HepG2 (cell line): ENCODE measurements around the gene ITIH1. TPM values are rescaled to one million over a fixed set of nuclear protein-coding genes. Genes with fewer than 3 reads are reported as not detected.

ENCODE experiments used
- ATAC-seq: fragments of 200-7000 bp; cut with Tn5 transposase; 3 replicates; pipeline ENCODE4 v1.9.1; 2020; ENCODE audit warnings: mild to moderate bottlenecking, moderate library complexity
- BruUV-seq: library from RNA; stranded (reverse); fragments of 400-500 nt; replicated peaks from 2 replicates; lab custom pipeline; 2021; lab: Mats Ljungman, UMichigan
- CTCF ChIA-PET: fragments of 300-600 bp; formaldehyde crosslinking; extraction: SDS; loops from one replicate; lab custom pipeline; 2021; ENCODE audit warnings: low total read pairs, inconsistent platforms, low intra/inter-chr PET ratio; lab: Yijun Ruan, JAX
- POLR2A ChIA-PET: fragments of 350-600 bp; sonication (Branson Sonifier 250); formaldehyde crosslinking; loops from one replicate; lab custom pipeline; 2020; ENCODE audit warnings: antibody characterized with exemption, inconsistent platforms; lab: Yijun Ruan, JAX
- DNase-seq: peaks from one replicate; pipeline ENCODE4 v3.0.0-alpha.2; 2015; ENCODE audit warnings: low spot score
- FAIRE-seq: peaks from 3 replicates; lab custom pipeline; 2011; peaks lifted over from hg19 to GRCh38; lab: Jason Lieb, UNC
- H2AFZ ChIP-seq: one replicate; pipeline ENCODE4 v1.6.1; 2011; ENCODE audit warnings: low read length, inconsistent platforms
- H3K27ac ChIP-seq: fragments of 300-600 bp; 3 replicates; pipeline ENCODE4 v1.8.0; 2011; ENCODE audit warnings: mixed run types, mild to moderate bottlenecking, mixed read lengths, low read length, inconsistent platforms; ENCODE audit not compliant: insufficient read depth; ENCODE audit errors: extremely low read length
- H3K27me3 ChIP-seq, 2 experiments: fragments of 200-600 bp in 1 of 2; 2 replicates in 1 of 2; 3 replicates in 1 of 2; pipeline versions ENCODE4 v1.6.0 to v1.8.0; 2011; ENCODE audit warnings: low read length in 2 of 2, mild to moderate bottlenecking in 2 of 2, moderate library complexity in 2 of 2, inconsistent platforms in 1 of 2; ENCODE audit not compliant: insufficient read depth in 2 of 2, control insufficient read depth in 1 of 2
- H3K36me3 ChIP-seq, 2 experiments: fragments of 200-600 bp in 1 of 2; replicated peaks in 1 of 2; 2 replicates in 1 of 2; 3 replicates in 1 of 2; pipeline versions ENCODE4 v1.5.1 to v1.8.0; 2011; ENCODE audit warnings: low read length in 2 of 2, inconsistent platforms in 1 of 2; ENCODE audit not compliant: insufficient read depth in 2 of 2, control insufficient read depth in 1 of 2
- H3K4me1 ChIP-seq: 2 replicates; pipeline ENCODE4 v1.5.1; 2012; ENCODE audit warnings: low read length, inconsistent platforms; ENCODE audit not compliant: insufficient read depth
- H3K4me2 ChIP-seq: 2 replicates; pipeline ENCODE4 v1.6.0; 2011; ENCODE audit warnings: low read depth, low read length, inconsistent platforms
- H3K4me3 ChIP-seq, 3 experiments: fragments of 200-600 bp in 1 of 3; sonication (generic), shearing (Covaris generic) in 1 of 3; replicated peaks in 1 of 3; 2 replicates each; pipeline ENCODE4 v1.5.1; 2011 to 2016; ENCODE audit warnings: low read length in 3 of 3, inconsistent platforms in 2 of 3, low read depth in 2 of 3, mild to moderate bottlenecking in 2 of 3, control low read depth in 1 of 3, mixed read lengths in 1 of 3; ENCODE audit not compliant: insufficient read depth in 1 of 3
- H3K79me2 ChIP-seq: one replicate; pipeline ENCODE4 v1.6.1; 2011; ENCODE audit warnings: low read length, inconsistent platforms; ENCODE audit not compliant: insufficient read depth
- H3K9ac ChIP-seq: 2 replicates; pipeline ENCODE4 v1.6.0; 2011; ENCODE audit warnings: mild to moderate bottlenecking, low read depth, low read length, inconsistent platforms; ENCODE audit not compliant: insufficient read depth
- H3K9me3 ChIP-seq: 2 replicates; pipeline ENCODE4 v1.5.1; 2012; ENCODE audit warnings: mild to moderate bottlenecking, low read length
- H4K20me1 ChIP-seq: 2 replicates; pipeline ENCODE4 v1.6.0; 2011; ENCODE audit warnings: inconsistent platforms, mild to moderate bottlenecking, low read length, moderate library complexity; ENCODE audit not compliant: insufficient read depth
- CTCF ChIP-seq: sonication (generic); formaldehyde crosslinking; IDR thresholded peaks from 2 replicates; pipeline ENCODE4 v1.5.0; 2020; ENCODE audit warnings: mild to moderate bottlenecking, missing genetic modification reagents, moderate library complexity
- SIX1 ChIP-seq: sonication (generic); formaldehyde crosslinking; IDR thresholded peaks from 2 replicates; pipeline ENCODE4 v1.4.0; 2020; ENCODE audit warnings: missing genetic modification reagents, borderline replicate concordance
- STAG1 ChIP-seq: sonication (generic); formaldehyde crosslinking; IDR thresholded peaks from 2 replicates; pipeline ENCODE4 v1.4.0; 2020; ENCODE audit warnings: missing genetic modification reagents
- TEAD3 ChIP-seq: optimal IDR thresholded peaks from 2 replicates; pipeline ENCODE3; 2016; ENCODE audit warnings: borderline replicate concordance
- ZFX ChIP-seq: sonication (generic); formaldehyde crosslinking; IDR thresholded peaks from 2 replicates; pipeline ENCODE4 v1.4.0; 2020; ENCODE audit warnings: mild to moderate bottlenecking, low read depth, missing genetic modification reagents, moderate library complexity
- whole genome bisulfite sequencing: methylation state at CpG from one replicate; pipeline ENCODE4 v1.1.6; 2017; ENCODE audit warnings: low lambda C conversion rate; 5-methylcytosine and 5-hydroxymethylcytosine counted together
- in situ Hi-C: cut with HindIII; loops from 2 replicates; pipeline ENCODE4 v1.10.0; 2017; ENCODE audit warnings: low pct_unique_long_range_greater_than_20kb; ENCODE audit not compliant: extremely low pct_ligation_motif_present
- intact Hi-C: fragments of 100-400 bp; cut with micrococcal nuclease; formaldehyde crosslinking; loops from one replicate; pipeline ENCODE4 v1.10.0; 2022; ENCODE audit not compliant: unreplicated experiment
- polyA plus RNA-seq, 8 experiments: library from polyadenylated mRNA; depleted of rRNA in 3 of 8; stranded (reverse) in 7 of 8; unstranded in 1 of 8; fragments of >200 nt; fragmentation: Illumina TruSeq in 4 of 8; extraction: Trizol in 4 of 8; gene quantifications; 2 replicates each; pipeline versions ENCODE4 v1.2.1 to v1.2.3, GENCODE V29; 2011 to 2016; ENCODE audit warnings: low read depth in 4 of 8, missing spikeins in 1 of 8, mixed read lengths in 1 of 8; ENCODE audit not compliant: insufficient read depth in 1 of 8
- total RNA-seq, 5 experiments: library from RNA; depleted of rRNA; stranded (reverse); fragments of >200 nt; fragmentation: Illumina TruSeq; extraction: Trizol; gene quantifications; 2 replicates each; pipeline ENCODE4 v1.2.3, GENCODE V29; 2016; ENCODE audit warnings: low read depth in 1 of 5
- TF ChIP-seq, protein P1 (sequence below): sonication (generic); formaldehyde crosslinking; IDR thresholded peaks from 2 replicates; pipeline ENCODE4 v1.8.1; 2023; ENCODE audit warnings: mild to moderate bottlenecking, missing genetic modification reagents, borderline replicate concordance
- TF ChIP-seq, protein P2 (sequence below): sonication (generic); formaldehyde crosslinking; IDR thresholded peaks from 2 replicates; pipeline ENCODE4 v1.4.0; 2020; ENCODE audit warnings: missing genetic modification reagents

The ITIH1 gene
- total and polyA plus RNA-seq, 2 of the 13 experiments (the other 11 are each of a cell fraction or from before 2014, with no cell fraction given): 12.3 to 19.6 TPM

- CTCF ChIA-PET: interaction anchor here (1.7 kb wide), 1 partner anchor 77 kb away, joined by 13 read pairs; no protein-coding TSS in a partner anchor
- TF ChIP-seq CTCF (CRISPR knock-in tag) (peak; percentile 37), TEAD3 (no peak), ZFX (CRISPR knock-in tag) (peak; percentile 27; the same call in 1 of the 2 replicates), STAG1 (CRISPR knock-in tag) (peak; percentile 21; the same call in 1 of the 2 replicates), SIX1 (CRISPR knock-in tag) (peak; percentile 25; the same call in 1 of the 2 replicates)
- TF ChIP-seq, protein P1, sequence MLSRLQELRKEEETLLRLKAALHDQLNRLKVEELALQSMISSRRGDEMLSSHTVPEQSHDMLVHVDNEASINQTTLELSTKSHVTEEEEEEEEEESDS (CRISPR knock-in tag): no peak
- TF ChIP-seq, protein P2, sequence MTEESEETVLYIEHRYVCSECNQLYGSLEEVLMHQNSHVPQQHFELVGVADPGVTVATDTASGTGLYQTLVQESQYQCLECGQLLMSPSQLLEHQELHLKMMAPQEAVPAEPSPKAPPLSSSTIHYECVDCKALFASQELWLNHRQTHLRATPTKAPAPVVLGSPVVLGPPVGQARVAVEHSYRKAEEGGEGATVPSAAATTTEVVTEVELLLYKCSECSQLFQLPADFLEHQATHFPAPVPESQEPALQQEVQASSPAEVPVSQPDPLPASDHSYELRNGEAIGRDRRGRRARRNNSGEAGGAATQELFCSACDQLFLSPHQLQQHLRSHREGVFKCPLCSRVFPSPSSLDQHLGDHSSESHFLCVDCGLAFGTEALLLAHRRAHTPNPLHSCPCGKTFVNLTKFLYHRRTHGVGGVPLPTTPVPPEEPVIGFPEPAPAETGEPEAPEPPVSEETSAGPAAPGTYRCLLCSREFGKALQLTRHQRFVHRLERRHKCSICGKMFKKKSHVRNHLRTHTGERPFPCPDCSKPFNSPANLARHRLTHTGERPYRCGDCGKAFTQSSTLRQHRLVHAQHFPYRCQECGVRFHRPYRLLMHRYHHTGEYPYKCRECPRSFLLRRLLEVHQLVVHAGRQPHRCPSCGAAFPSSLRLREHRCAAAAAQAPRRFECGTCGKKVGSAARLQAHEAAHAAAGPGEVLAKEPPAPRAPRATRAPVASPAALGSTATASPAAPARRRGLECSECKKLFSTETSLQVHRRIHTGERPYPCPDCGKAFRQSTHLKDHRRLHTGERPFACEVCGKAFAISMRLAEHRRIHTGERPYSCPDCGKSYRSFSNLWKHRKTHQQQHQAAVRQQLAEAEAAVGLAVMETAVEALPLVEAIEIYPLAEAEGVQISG (CRISPR knock-in tag): 0 out of 2 replicates have a peak, but pooled peaks have one; percentile 7
- TF ChIP-seq, all 625 proteins: peak for 5
- Histone ChIP-seq H3K27ac (no peak overlapping the region), H3K27me3 (no peaks in the 10 kb centered on the region), H3K4me2 (no peak overlapping the region), H3K9ac (no peak overlapping the region), H3K79me2 (no peaks in the 10 kb centered on the region), H3K4me1 (peaks cover 51% of the 10 kb centered on the region), H2AFZ (no peak overlapping the region), H3K4me3 (no peak overlapping the region), H3K36me3 (no peaks in the 10 kb centered on the region), H3K9me3 (no peaks in the 10 kb centered on the region), H4K20me1 (no peaks in the 10 kb centered on the region)
- in situ Hi-C loops: loop anchor here (5.0 kb wide), 1 partner anchor 73 kb away; no protein-coding TSS in a partner anchor
- WGBS: 71% methylated on average over 1 of the region's 2 CpGs
- FAIRE-seq: no peak
- POLR2A ChIA-PET: interaction anchor here (1.3 to 1.8 kb wide), 3 partner anchors 11 to 115 kb away, joined by 5 to 7 read pairs (median 7); partner anchors contain the start of genes GLT8D1 and SPCS1
- BruUV-seq: no TSS peak
- intact Hi-C loops: loop anchor here (2.0 to 10.0 kb wide), 2 partner anchors 45 to 77 kb away; partner anchors contain the start of genes ITIH1 and NEK4
- ATAC-seq: peak; percentile 49
- no peak for DNase-seq
Observed at GRCh38 chr3:52819936-52820335, 42.5 kb downstream of the ITIH1 start.
